GM23338 (cell line): ENCODE data around the gene FOXM1. TPM values are rescaled to one million over a fixed set of nuclear protein-coding genes. Genes with fewer than 3 reads are reported as not detected.

ENCODE experiments used
- ATAC-seq: fragments of 200-7000 bp; cut with Tn5 transposase; 3 replicates; pipeline ENCODE4 v1.9.1; 2020
- DNase-seq: peaks from one replicate; pipeline ENCODE4 v3.0.0-alpha.2; 2015; ENCODE audit warnings: low spot score
- H2AFZ ChIP-seq: fragments of 200-600 bp; sonication (generic); 2 replicates; pipeline ENCODE4 v1.8.0; 2016; ENCODE audit warnings: antibody characterized with exemption, mild to moderate bottlenecking, moderate library complexity
- H3F3A ChIP-seq: fragments of 200-600 bp; sonication (generic); replicated peaks from 2 replicates; pipeline ENCODE4 v1.8.0; 2017; ENCODE audit warnings: antibody characterized with exemption, mixed run types, low read depth
- H3K27ac ChIP-seq: fragments of 200-600 bp; sonication (generic); 2 replicates; pipeline ENCODE4 v1.6.1; 2016; ENCODE audit warnings: low read depth
- H3K27me3 ChIP-seq: fragments of 200-600 bp; sonication (generic); 2 replicates; pipeline ENCODE4 v1.8.0; 2016; ENCODE audit warnings: mild to moderate bottlenecking, mixed run types, moderate library complexity; ENCODE audit not compliant: insufficient read depth
- H3K36me3 ChIP-seq: fragments of 200-600 bp; sonication (generic); 2 replicates; pipeline ENCODE4 v1.8.0; 2016; ENCODE audit warnings: mild to moderate bottlenecking; ENCODE audit not compliant: insufficient read depth
- H3K4me1 ChIP-seq: fragments of 200-600 bp; sonication (generic); 2 replicates; pipeline ENCODE4 v1.8.0; 2016; ENCODE audit warnings: mild to moderate bottlenecking, moderate library complexity; ENCODE audit not compliant: insufficient read depth
- H3K4me2 ChIP-seq: fragments of 200-600 bp; sonication (generic); 2 replicates; pipeline ENCODE4 v1.7.1; 2017; ENCODE audit warnings: mixed run types
- H3K4me3 ChIP-seq: fragments of 200-600 bp; sonication (generic); 2 replicates; pipeline ENCODE4 v1.6.1; 2016; ENCODE audit warnings: mixed run types
- H3K79me2 ChIP-seq: fragments of 200-600 bp; sonication (generic); replicated peaks from 2 replicates; pipeline ENCODE4 v1.8.0; 2017; ENCODE audit warnings: mild to moderate bottlenecking; ENCODE audit not compliant: insufficient read depth
- H3K9me2 ChIP-seq: fragments of 200-600 bp; sonication (generic); 2 replicates; pipeline ENCODE4 v1.8.0; 2017; ENCODE audit not compliant: insufficient read depth
- H4K20me1 ChIP-seq: fragments of 200-600 bp; sonication (generic); replicated peaks from 2 replicates; pipeline ENCODE4 v1.8.0; 2017; ENCODE audit warnings: mild to moderate bottlenecking; ENCODE audit not compliant: insufficient read depth
- H3K27ac Mint-ChIP-seq: 2 replicates; pipeline ENCODE4 v1.8.0; 2020; ENCODE audit warnings: inconsistent platforms, mild to moderate bottlenecking, moderate library complexity, mixed read lengths
- H3K27me3 Mint-ChIP-seq: 3 replicates; pipeline ENCODE4 v1.8.0; 2022; ENCODE audit warnings: low read depth, mild to moderate bottlenecking, moderate library complexity, mixed read lengths, inconsistent platforms; ENCODE audit not compliant: insufficient read depth, poor library complexity
- H3K36me3 Mint-ChIP-seq: 3 replicates; pipeline ENCODE4 v1.8.0; 2021; ENCODE audit warnings: low read depth, mild to moderate bottlenecking, inconsistent platforms, moderate library complexity, mixed read lengths
- H3K4me1 Mint-ChIP-seq: 3 replicates; pipeline ENCODE4 v1.8.0; 2020; ENCODE audit warnings: mild to moderate bottlenecking, inconsistent platforms, mixed read lengths
- H3K4me3 Mint-ChIP-seq: 3 replicates; pipeline ENCODE4 v1.8.0; 2021; ENCODE audit warnings: moderate library complexity, mild to moderate bottlenecking, inconsistent platforms, mixed read lengths
- H3K9me3 Mint-ChIP-seq: 3 replicates; pipeline ENCODE4 v1.8.0; 2020; ENCODE audit warnings: moderate library complexity, mild to moderate bottlenecking, inconsistent platforms, mixed read lengths
- CREB1 ChIP-seq: fragments of 250-450 bp; sonication (Bioruptor Pico); IDR thresholded peaks from 2 replicates; pipeline ENCODE4 v1.5.0; 2020; ENCODE audit warnings: low read depth, mild to moderate bottlenecking, moderate library complexity
- CTCF ChIP-seq, 2 experiments: fragments of 200-600 bp in 1 of 2; sonication (generic) in 1 of 2; conservative IDR thresholded peaks; 2 replicates each; pipeline versions ENCODE4 v1.5.1 to v1.6.1; 2016 to 2017; ENCODE audit warnings: antibody characterized with exemption in 2 of 2, low read depth in 2 of 2, mild to moderate bottlenecking in 2 of 2, moderate library complexity in 1 of 2
- ETS1 ChIP-seq: IDR thresholded peaks from 2 replicates; pipeline ENCODE4 v1.6.1; 2016; ENCODE audit warnings: antibody characterized with exemption
- EZH2 ChIP-seq: fragments of 200-600 bp; sonication (generic); IDR thresholded peaks from one replicate; pipeline ENCODE4 v1.8.0; 2017; ENCODE audit warnings: antibody characterized with exemption, mild to moderate bottlenecking, low read depth; ENCODE audit not compliant: unreplicated experiment
- EZH2phosphoT487 ChIP-seq: fragments of 200-600 bp; sonication (generic); IDR thresholded peaks from one replicate; pipeline ENCODE4 v1.8.1; 2018; ENCODE audit warnings: antibody characterized with exemption; ENCODE audit not compliant: unreplicated experiment
- JUNB ChIP-seq: IDR thresholded peaks from one replicate; pipeline ENCODE4 v1.6.1; 2016; ENCODE audit warnings: antibody characterized with exemption; ENCODE audit not compliant: unreplicated experiment
- NANOG ChIP-seq: IDR thresholded peaks from 2 replicates; pipeline ENCODE4 v1.6.1; 2016; ENCODE audit warnings: antibody characterized with exemption, borderline replicate concordance
- POLR2AphosphoS5 ChIP-seq: IDR thresholded peaks from 2 replicates; pipeline ENCODE4 v1.6.1; 2016; ENCODE audit warnings: antibody characterized with exemption, low read depth
- REST ChIP-seq: IDR thresholded peaks from one replicate; pipeline ENCODE4 v1.6.1; 2018; ENCODE audit warnings: antibody characterized with exemption; ENCODE audit not compliant: unreplicated experiment
- STAT1 ChIP-seq: IDR thresholded peaks from one replicate; pipeline ENCODE4 v1.6.1; 2016; ENCODE audit warnings: antibody characterized with exemption; ENCODE audit not compliant: unreplicated experiment
- ZNF114 ChIP-seq: fragments of 250-450 bp; sonication (Bioruptor Pico); IDR thresholded peaks from 2 replicates; pipeline ENCODE4 v1.5.0; 2020; ENCODE audit warnings: mild to moderate bottlenecking, moderate library complexity
- ZNF331 ChIP-seq: fragments of 250-450 bp; sonication (Bioruptor Pico); IDR thresholded peaks from 2 replicates; pipeline ENCODE4 v1.5.0; 2020; ENCODE audit warnings: low read depth, mild to moderate bottlenecking, moderate library complexity
- ZNF462 ChIP-seq: fragments of 250-450 bp; sonication (Bioruptor Pico); IDR thresholded peaks from 2 replicates; pipeline ENCODE4 v1.5.0; 2020; ENCODE audit warnings: mild to moderate bottlenecking, moderate library complexity
- polyA plus RNA-seq: library from polyadenylated mRNA; unstranded; fragments of >200 nt; fragmentation: Nextera tagmentation; extraction: Ambion mirVana; gene quantifications from 2 replicates; pipeline ENCODE4 v1.2.1, GENCODE V29; 2016
- total RNA-seq: library from RNA; depleted of rRNA; stranded (reverse); fragments of >200 nt; shearing (Covaris generic); gene quantifications from 2 replicates; pipeline ENCODE4 v1.2.3, GENCODE V29; 2014

The FOXM1 gene
- total and polyA plus RNA-seq, 2 experiments from 2014 or later = 31.0 to 98.1 TPM

- H3K9me2 ChIP-seq = no peaks in the 10 kb centered on the region
- peak overlapping the region; percentile 77 for H3K27ac ChIP-seq
- H3K4me3 Mint-ChIP-seq = no peak overlapping the region
- H4K20me1 ChIP-seq = no peaks in the 10 kb centered on the region
- H3K4me3 ChIP-seq = no peak overlapping the region
- no peak for TF ChIP-seq ZNF462
- no peak for TF ChIP-seq EZH2
- TF ChIP-seq ETS1 = no peak
- no peak for TF ChIP-seq CTCF (conservative IDR thresholded peaks at IDR 0.05; ENCODE audit: low read depth in 2 of 2)
- TF ChIP-seq CREB1 (CRISPR knock-in tag) = no peak
- TF ChIP-seq POLR2AphosphoS5 = no peak
- no peak for TF ChIP-seq STAT1
- no peak for TF ChIP-seq REST
- no peak for TF ChIP-seq NANOG
- no peak for TF ChIP-seq ZNF114 (CRISPR knock-in tag)
- TF ChIP-seq EZH2phosphoT487 = no peak
- no peak for TF ChIP-seq JUNB
- TF ChIP-seq ZNF331 (CRISPR knock-in tag) = no peak
- ATAC-seq (peak; percentile 65), DNase-seq (no peak)
- 0 out of 2 replicates have a peak, but pooled peaks cover 3% of the 10 kb centered on the region for H3F3A ChIP-seq
- H3K4me2 ChIP-seq = peak overlapping the region; percentile 30
- H3K27ac Mint-ChIP-seq = peak overlapping the region; percentile 88; the same call in 1 of the 2 replicates
- peaks cover 26% of the 10 kb centered on the region for H3K4me1 Mint-ChIP-seq
- no peaks in the 10 kb centered on the region for H3K79me2 ChIP-seq
- H3K27me3 Mint-ChIP-seq = peaks cover 2% of the 10 kb centered on the region
- no peaks in the 10 kb centered on the region for H3K36me3 ChIP-seq
- H3K36me3 Mint-ChIP-seq = peaks cover 9% of the 10 kb centered on the region; the same call in 2 of the 3 replicates
- H2AFZ ChIP-seq = no peak overlapping the region
- peaks cover 17% of the 10 kb centered on the region for H3K4me1 ChIP-seq
- H3K9me3 Mint-ChIP-seq = no peaks in the 10 kb centered on the region
- H3K27me3 ChIP-seq = no peaks in the 10 kb centered on the region
These were observed 35.2 kb upstream of the FOXM1 start for GRCh38 chr12:2912216-2912575.
